Measurements from ENCODE around the gene NFKBIZ.
"Not testable (repeated sequence)": the region's sequence is repeated elsewhere in the genome, so short reads cannot be mapped to it uniquely, and the experiment has no call there.

The NFKBIZ gene

DNA sequence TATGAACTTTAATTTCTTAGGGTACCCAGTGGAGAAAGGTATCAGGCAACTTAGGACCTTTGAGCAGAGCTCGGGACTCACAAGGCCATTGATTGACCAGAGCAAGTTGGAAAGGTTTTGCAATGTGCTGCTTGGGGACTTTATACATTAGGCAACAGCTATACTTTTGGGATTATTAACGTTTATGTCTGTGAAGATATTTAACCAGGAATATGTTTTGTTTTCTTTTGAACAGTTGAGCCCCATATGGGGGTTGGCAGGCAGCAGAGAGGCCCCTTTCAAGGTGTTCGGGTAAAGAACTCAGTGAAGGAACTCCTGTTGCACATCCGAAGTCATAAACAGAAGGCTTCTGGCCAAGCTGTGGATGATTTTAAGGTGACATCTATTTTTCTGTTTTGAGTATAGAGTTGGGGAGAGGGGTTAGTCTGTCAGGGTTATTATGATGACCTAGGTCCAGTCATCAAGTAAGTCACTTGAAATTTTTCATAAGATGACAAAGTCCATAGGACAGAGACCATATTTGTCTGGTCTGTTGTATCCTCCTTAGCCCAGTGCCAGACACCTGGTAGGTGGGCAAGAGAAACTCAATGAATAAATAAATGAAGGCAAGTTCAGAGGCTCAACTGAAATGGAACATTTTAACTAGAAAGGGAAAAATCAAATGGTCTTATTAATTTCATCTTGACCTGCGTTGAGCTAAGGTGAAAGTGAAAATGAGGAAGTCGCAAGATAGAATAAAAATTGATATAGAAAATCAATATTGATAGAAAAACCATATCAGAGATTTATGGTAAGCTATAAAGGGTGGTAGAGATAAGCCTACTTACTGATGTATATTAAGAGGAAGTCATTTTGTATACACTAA lies 2.8 kb downstream of the NFKBIZ start:
- no peak for DNase-seq

DNA sequence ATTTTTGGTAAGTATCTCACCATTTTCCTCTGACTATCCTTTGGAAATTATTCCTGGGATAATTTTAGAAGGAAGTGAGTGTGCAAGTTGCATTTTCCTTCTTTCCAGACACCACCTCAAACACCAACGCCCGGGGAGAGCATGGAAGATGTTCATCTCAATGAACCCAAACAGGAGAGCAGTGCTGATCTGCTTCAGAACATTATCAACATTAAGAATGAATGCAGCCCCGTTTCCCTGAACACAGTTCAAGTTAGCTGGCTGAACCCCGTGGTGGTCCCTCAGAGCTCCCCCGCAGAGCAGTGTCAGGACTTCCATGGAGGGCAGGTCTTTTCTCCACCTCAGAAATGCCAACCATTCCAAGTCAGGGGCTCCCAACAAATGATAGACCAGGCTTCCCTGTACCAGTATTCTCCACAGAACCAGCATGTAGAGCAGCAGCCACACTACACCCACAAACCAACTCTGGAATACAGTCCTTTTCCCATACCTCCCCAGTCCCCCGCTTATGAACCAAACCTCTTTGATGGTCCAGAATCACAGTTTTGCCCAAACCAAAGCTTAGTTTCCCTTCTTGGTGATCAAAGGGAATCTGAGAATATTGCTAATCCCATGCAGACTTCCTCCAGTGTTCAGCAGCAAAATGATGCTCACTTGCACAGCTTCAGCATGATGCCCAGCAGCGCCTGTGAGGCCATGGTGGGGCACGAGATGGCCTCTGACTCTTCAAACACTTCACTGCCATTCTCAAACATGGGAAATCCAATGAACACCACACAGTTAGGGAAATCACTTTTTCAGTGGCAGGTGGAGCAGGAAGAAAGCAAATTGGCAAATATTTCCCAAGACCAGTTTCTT lies 3.9 kb downstream of the NFKBIZ start:
- DNase-seq = no peak

DNA sequence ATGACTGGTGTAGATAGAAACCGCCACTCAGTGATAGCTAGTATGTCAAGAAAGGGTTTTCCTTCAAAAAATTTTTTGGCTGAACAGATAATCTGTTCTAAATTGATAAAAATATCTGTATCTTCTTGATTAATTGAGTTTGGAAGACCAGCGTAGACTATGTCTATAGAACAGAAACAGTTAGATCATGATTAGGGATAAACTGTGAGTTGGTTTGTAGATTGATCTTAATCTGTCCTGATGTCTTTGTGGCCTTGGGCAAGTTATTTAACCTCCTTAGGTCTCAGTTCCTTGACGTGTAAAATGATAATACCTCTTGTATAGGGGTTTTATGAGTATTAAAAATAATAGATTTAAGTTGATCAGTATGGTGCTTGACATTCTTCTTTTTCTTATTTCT lies 4.7 kb downstream of the NFKBIZ start:
- no peak for DNase-seq

DNA sequence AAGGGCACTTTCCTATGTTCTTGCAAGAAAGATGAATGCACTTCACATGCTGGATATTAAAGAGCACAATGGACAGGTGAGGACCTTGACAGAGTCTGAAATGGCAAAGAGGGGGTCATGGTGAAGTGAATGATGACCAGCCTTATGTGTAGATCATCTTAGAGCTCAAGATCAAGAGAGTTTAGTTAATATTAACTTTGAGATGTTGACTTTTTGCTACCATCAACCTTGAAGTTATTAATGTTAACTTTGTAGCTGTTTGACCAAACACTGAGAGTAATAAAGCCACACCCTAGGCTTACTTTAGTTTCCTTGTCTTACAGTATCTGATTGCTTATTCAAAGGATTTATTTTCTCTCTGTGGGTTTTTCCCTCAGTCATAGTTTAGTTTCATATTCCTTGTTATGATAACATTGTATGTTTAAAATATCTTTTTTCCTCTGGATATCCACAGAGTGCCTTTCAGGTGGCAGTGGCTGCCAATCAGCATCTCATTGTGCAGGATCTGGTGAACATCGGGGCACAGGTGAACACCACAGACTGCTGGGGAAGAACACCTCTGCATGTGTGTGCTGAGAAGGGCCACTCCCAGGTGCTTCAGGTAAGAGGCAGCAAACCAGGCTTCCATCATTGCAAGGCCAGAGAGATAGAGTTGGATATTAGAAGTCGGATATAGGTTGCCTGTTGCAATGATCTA lies 5.4 kb downstream of the NFKBIZ start:
- no peak for DNase-seq

DNA sequence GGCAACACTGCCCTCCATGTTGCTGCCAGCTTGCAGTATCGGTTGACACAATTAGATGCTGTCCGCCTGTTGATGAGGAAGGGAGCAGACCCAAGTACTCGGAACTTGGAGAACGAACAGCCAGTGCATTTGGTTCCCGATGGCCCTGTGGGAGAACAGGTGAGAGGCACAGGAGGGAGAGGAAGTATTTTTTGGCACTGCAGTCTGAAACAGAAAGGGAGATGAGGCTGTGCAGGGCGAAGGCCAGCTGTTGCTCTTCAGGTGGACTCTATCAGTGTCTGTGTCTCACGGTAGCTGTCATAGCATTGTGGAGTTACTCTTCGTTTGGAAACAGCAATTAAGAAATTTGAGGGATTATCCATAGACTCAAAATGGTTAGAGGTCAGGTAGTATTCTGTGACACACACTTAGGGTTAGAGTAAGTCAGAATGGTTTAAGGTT lies 8.0 kb downstream of the NFKBIZ start:
- DNase-seq = no peak

DNA sequence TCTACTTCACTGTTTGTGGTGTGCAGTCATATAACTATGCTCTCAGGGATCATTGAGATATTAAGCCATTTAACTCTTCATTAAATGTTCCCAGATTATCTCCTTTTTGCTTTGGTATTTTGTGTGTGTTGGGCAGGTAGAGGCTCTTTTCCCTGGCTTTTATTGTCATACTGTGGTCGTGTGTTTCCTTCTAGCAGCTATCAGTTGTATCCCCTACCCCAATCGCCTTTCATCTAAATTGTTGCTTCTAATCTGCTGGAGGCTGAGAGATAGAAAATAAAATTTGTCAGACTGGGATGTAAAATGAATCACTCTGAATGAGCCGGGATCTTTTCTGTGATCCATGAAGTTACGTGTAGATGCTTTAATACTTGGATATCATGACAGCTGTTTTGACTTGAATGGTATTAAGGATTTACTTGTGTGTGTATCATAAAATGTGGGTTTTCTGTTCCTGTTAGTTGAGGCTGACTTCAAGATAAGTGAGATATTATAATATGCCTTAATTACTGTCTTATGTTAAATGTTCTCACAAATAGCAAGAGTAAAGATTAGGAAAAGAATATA lies 9.2 kb downstream of the NFKBIZ start:
- no peak for DNase-seq

DNA sequence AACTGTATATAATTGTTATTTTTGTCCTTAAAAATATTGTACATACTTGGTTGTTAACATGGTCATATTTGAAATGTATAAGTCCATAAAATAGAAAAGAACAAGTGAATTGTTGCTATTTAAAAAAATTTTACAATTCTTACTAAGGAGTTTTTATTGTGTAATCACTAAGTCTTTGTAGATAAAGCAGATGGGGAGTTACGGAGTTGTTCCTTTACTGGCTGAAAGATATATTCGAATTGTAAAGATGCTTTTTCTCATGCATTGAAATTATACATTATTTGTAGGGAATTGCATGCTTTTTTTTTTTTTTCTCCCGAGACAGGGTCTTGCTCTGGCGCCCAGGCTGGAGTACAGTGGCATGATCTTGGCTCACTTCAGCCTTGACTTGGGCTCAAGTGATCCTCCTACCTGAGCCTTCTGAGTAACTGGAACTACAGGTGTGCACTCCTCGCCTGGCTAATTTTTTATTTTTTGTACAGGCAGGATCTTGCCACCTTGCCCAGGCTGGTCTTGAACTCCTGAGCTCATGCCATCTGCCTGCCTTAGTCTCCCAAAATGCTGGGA lies 10.7 kb downstream of the NFKBIZ start:
- no peak for DNase-seq

DNA sequence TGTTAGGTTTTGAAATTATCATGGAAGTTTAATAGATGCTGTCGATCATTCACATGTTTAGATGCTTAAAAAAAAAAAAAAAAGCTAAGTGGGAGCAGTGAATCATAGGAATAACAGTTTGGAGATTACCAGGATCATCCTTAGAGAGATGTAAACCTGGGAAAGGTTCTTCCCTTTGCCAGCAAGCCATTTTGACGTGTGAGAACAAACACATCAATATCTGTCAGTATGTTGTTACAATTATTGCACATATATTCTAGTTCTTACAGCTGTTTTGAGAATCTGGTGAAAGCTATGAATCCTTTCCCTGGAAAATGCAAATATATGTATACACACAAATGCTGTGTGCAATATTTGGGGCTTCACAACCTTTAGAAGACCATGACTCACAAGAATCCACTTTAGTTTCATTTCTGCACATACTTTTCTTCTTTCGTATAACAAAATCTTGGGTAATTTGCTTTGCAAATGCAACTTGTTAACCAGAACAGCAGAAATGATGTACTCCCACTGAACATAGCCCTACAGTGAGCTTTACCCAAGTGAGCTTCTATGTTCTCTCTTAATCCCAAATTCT lies 12.0 kb downstream of the NFKBIZ start:
- DNase-seq = no peak

DNA sequence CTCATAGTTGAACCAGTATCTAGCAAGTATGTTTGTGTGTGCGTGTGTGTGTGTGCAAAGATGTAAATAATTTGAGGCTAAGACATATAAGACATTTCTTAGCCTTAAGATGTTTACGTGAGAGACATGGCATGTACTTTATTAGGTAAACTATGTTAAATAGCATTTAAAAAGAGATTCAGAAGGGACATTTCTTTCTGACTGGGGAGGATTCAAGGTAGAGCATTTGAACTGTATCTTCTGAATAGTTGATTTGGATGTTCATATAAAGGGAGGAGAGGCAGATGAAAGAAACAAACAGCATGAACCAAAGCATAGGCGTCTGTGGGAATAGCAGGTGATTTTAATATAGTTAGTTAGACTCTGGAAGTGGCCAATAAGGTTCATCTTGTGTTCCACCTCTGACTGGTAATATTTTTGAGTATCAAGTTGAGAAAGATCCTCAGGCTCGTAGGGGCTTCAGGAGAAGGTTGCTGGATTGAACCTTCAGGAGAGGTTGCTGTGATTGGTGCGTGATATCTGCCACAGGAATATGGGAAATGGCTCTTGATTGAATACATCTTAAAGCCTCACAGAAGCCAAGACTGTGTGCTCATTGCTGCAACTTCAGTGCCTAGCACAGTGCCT lies 12.6 kb downstream of the NFKBIZ start:
- no peak for DNase-seq

DNA sequence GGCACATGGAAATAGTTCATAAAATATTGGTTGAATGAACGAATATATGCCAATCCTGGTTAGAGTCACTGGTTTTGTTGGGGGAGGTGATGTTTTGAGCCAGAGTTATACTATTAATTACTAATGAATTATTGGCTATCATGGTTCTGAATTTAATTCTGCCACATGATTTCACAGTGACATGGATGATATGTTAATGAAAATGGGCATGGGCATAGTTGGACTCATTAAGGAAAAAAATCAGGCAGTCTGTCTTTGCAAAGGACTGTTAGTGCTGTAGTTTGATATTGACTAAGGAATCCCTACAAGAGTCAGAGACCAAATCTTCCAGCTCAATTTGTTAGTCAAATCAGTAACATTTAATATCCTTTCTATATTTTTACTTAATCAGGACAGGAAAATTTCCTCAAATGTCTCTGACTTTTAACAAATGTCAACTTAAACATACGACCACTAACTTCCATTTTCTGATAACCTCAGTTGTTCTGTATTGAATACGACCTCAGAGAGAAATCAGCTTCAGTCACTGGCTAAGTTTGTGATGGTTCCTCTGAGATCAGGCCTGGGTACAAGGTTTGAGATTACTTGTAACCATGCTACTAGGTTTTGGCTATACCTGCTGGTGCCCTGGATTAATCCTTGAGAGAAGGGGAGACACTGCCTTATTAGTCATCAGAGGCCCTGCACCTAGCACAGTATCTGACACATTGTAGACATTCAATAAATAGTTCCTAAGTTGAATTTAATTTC lies 13.3 kb downstream of the NFKBIZ start:
- DNase-seq = no peak

DNA sequence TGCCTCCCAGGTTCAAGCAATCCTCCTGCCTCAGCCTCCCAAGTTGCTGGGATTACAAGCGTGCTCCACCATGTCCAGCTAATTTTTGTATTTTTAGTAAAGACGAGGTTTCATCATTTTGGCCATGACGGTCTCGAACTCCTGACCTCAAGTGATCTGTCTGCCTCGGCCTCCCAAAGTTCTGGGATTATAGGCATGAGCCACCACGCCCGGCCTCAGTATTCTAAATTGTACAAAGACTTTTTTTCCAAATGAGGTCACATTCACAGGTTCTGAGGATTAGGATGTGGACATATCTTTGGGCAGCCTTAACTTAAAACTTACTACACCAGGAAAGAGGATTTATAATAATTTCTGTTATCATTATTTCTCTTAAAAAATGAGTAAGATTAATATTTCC lies 15.6 kb downstream of the NFKBIZ start:
- not testable (repeated sequence) for DNase-seq

DNA sequence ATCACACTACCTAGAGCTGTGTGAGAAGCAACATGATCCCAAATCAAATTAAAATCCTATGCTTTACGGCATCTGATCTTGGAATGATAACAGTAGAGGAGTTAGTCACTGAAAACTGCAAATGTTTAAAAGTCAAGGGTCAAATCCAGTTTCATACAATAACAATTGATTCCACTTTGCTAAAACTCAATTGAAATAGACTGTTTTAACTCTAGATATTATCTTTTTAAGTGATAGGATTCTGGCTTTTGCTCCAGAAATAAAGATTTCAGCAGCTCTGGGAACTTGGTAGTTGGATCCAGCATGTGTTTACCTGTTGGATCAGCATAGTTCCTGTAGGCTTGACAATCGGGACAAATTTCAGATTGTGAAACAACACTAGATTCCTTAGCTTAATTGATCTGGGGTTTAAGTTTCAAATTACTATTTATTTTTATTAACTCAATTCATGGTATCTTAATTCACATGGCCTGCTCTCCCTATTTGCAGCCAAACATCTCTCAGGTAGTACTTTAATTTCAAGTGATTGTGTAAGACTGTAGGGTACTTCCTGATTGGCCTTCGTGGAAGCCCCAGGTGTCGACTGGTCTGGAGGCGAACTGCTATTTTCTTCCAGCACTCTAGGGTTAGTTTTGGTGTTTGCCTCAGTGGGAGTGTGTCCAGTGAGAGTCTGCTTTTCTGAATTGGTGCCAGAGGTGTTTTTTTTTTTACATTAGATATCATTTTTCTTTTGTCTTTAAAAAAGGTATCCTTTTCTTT lies 16.6 kb downstream of the NFKBIZ start:
- DNase-seq = no peak

DNA sequence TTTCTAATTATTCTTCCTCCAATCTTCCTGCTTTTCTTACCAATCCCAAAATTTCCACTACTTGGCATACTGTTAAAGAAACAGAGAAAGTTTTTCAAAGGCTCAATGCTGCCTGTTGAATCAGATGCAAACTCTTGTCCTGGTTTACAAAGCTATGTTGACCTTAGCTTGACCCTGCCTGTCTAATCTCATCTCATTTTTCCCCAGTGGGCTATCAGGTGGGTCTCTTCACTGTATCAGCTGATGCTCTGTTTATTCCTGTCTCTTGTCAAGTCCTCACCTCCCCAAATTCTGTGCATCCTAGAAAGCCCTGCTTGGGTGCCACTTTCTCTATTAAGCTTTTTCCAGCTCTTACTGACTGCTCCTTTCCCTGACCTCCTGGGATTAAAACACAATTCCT lies 18.2 kb downstream of the NFKBIZ start:
- DNase-seq = no peak

DNA sequence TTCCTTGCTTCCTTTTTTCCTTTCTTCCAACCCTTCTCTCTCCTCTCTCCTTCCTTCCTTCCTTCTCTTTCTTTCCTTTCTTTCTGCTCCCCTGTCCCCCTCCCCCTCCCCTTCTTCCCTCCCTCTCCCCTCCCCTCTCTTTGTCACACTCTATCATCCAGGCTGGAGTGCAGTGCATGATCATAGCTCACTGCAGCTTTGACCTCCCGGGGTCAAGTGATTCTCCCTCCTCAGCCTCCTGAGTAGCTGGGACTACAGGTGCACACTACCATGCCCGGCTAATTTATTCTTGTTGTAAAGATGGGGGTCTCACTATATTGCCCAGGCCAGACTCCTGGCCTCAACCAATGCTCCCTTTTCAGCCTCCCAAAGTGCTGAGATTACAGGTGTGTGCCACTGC lies 18.7 kb downstream of the NFKBIZ start:
- no peak for DNase-seq

DNA sequence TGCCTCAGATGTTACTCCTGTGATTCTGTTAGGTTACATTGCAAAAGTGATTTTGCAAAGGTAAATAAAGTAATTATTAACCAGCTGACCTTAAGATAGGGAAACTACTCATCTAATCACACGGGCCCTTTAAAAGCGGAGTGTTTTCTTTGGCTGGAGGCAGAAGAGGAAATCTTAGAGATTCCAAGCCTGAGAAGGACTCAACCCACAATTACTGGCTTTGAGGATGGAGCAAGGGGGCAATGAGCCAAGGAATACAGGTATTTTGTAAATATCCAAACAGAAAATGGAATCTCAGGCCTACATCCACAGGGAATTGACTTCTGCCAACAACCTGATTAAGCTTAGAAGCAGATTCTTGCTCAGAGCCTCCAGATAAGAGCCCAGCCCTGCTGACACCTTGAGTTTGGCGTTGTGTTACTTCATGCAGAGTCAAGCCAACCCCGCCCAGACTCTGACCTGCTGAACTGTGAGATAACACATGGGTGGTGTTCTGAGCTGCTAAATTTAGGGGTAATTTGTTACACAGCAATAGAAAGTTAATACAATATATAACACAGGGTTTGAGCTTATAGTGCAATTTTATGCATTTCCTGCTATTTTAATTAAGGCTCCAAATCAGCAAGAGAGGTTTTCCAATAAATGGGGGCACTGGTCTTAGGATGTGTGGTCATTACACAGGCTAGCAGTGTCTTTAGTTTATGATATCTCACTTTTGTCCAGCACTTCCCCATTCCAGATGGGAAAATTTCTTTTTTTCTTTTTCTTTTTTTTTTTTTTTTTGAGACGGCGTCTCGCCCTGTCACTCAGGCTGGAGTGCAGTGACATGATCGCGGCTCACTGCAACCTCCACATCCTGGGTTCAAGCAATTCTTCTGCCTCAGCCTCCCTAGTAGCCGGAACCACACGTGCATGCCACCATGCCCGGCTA lies 19.5 kb downstream of the NFKBIZ start:
- DNase-seq = no peak

DNA sequence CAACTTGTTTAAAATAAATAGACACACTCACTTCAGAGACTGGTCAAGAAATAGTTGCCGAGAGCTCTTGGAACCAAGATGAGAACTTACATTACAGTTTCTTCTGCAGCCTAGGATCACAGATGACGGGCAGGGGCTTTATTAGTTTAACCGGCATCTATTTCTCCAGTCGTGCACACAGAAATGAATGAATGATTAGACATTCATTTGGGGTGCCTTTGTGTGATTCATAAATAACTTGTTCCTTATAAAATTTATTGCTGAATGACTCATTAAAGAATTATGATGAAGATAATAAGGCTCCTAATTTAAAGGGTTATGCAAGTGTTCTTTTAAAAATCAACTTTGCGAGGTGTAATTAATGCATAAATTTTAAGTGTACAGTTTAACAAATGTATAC lies 20.8 kb downstream of the NFKBIZ start:
- no peak for DNase-seq

DNA sequence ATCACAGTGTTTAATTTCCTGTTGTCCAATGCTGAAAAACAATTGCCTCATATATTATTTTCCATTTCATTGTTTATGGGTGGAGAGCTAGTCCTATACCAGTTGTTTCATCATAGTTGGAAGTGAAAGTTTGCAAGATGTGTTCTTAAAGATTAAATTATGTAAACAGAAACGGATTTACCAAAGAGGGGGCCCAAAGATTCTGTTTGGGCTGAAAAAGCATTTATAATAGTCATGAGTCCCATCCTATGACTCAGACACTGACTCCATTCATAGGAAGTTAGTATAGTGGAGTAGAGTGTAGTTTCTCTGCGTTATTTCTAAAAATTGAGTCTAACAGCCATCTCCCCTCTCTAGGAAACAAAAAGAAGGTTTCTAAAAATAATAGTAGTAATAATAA lies 24.3 kb downstream of the NFKBIZ start:
- no peak for DNase-seq

DNA sequence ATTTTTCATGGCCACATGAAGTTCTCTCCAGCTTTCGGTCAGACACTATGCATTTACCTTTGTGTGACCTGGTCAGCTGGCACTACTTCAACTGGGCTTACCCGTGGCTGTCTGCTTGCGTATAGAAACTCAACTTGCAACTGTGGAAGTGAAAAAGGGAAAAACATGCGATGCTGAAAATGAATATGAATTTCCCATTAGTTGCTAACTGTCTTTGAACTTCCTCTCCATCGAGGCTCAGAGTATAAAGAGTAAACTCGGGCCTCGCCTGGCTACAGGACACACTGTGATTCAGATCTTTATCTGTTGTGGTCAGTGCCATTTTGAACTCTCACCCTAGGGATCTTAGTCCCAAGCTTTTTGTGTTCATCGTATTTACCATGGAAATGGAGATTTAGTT lies 26.8 kb downstream of the NFKBIZ start:
- DNase-seq = no peak

DNA sequence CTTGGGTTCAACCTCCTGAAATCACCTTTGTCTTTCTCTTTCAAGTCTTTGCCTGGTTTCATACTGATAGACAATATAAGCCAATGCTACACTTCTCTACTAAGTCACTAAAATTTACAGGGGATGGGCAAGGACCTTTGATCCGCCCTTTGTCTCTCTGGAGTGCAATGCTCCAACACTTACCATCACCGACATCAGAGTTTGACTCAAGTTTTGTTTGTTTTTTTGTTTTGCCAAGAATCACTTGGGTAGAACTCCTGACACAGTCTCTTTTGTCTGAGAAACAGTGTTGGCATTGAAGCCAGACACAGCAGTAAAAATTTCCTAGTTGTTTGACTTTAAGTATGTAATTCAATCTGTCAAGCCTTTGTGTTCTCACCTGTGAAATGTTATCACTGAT lies 29.3 kb downstream of the NFKBIZ start:
- no peak for DNase-seq

Data from activated CD8-positive, alpha-beta memory T cell treated with anti-CD3 and anti-CD28 coated beads, Interleukin-2, amount 50 U/mL, for 4 hours (primary cell).